Measurements from ENCODE around the gene AQP6.
"Not testable (repeated sequence)": the region's sequence is repeated elsewhere in the genome, so short reads cannot be mapped to it uniquely, and the experiment has no call there.

Gene AQP6

GRCh38 chr12:49980501-49981349 is 8.0 kb downstream of the AQP6 start:
- in situ Hi-C loops (cut with MboI; ENCODE audit: low pct_unique_long_range_greater_than_20kb, low sequenced_read_pairs), result no loop called here
- no peak for DNase-seq

DNA sequence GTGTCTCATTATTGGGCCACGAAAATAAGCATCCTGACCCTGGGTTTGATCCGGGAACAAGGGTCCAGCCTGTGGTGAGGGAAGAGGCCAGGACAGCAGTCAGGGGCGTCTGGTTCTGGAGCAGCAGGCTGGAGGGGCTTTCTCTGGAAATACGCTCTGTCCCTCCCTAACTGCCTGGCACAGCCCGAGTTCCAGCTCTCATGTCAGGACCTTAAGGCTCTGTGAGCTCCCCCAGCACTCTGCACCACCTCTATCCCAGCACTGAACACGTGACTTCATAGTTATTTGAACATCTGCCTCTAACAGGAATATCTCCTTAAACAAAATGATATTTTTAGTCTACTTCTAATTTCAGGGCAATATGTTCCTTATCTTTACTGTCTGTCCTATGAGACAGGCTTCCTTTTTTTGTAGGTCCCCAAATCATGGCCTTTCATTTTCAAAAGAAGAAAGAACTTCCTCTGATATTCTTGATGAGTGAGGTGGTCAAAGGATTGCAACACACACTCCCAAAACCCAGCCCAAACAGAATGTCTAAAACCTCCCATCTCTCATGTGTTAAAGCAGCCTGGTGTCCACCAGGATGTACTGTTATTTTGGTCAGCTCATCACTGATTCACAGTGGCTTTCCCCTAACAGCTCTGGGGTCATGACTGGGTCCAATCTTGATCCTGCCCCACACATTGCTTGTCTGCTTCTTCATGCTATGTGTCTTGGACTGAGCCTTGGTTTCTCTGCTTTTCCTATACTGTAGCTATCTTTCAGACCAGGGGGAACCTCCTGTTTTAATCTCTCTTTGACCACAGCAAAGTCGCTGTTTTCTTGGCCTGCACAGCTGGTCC is 9.7 kb downstream of the AQP6 start:
- DNase-seq, result peak; percentile 74
- in situ Hi-C loops (cut with MboI; ENCODE audit: low pct_unique_long_range_greater_than_20kb, low sequenced_read_pairs), result no loop called here

- no peak for DNase-seq
- in situ Hi-C loops (cut with MboI; ENCODE audit: low pct_unique_long_range_greater_than_20kb, low sequenced_read_pairs), result no loop called here
Observed at GRCh38 chr12:49983892-49984291, 11.1 kb downstream of the AQP6 start.

DNA sequence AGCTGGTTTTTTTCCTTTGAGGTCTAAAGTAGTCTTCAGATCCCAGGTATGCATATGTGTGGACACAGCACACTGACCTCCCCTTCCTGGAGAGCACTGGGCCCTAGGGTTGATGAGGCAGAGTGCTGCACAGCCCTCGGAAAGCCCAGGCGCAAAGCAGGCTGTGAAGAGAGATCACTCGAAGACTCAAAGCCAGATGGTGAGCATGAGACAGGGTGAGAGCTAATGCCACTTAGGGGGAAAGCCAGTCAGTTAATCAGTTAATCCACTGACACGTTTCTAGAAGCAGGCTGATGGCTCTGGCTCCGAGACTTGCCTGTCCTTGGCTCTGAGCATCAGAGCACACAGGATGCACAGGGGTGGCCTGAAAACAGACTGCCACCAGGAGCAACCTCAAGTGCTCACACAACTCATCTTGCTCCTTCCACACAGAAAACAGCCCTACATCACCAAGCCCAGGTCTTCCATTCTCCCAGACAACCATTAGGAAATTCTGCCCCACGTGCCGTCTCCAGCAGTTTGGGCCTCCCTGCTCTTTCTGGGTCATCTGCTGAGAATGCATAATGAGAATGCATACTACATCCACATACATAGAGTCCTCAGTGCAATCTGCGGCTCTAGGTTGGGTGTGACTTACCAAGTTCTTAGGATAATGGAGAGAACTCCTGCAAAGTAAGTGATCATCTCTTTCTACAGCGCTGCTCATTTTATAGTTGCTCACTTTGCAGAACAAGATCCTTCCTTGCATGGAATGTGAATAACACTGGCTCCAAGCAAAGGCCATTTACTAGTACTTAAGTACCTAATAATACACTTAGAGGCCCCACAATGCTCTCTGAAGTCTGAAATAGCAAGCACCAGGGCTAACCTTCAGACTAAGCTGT is 12.0 kb downstream of the AQP6 start:
- no peak for DNase-seq
- in situ Hi-C loops (cut with MboI; ENCODE audit: low pct_unique_long_range_greater_than_20kb, low sequenced_read_pairs), result no loop called here

DNA sequence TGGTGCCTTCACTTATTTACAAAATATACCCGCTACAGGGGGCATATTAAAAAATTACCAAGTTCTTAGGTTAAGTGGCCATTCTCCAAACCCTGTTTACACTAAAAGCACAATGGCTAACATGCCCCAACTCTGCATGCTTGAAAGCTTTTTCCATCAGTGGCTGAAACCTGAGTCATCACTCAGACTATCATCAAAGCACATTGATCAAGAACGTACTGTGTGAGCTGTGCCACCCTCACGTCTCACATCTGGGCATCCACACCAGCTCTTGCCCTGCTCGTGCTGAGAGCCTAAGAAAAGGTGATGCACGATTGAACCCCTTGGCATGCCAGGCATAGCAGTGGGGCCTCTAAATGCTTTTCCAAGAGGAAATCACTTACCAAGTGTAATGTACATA is 13.2 kb downstream of the AQP6 start:
- in situ Hi-C loops (cut with MboI; ENCODE audit: low pct_unique_long_range_greater_than_20kb, low sequenced_read_pairs), result no loop called here
- no peak for DNase-seq

GRCh38 chr12:49986476-49986875 is 13.7 kb downstream of the AQP6 start:
- in situ Hi-C loops (cut with MboI; ENCODE audit: low pct_unique_long_range_greater_than_20kb, low sequenced_read_pairs); DNase-seq: not testable (repeated sequence)

GRCh38 chr12:49987625-49988303 is 15.0 kb downstream of the AQP6 start:
- peak; percentile 26 for DNase-seq
- in situ Hi-C loops (cut with MboI; ENCODE audit: low pct_unique_long_range_greater_than_20kb, low sequenced_read_pairs), result no loop called here

- DNase-seq; in situ Hi-C loops (cut with MboI; ENCODE audit: low pct_unique_long_range_greater_than_20kb, low sequenced_read_pairs): not testable (repeated sequence)
Observed at GRCh38 chr12:49989400-49989799, 16.7 kb downstream of the AQP6 start.

- in situ Hi-C loops (cut with MboI; ENCODE audit: low pct_unique_long_range_greater_than_20kb, low sequenced_read_pairs), result no loop called here
Observed at GRCh38 chr12:49990273-49990672, 17.5 kb downstream of the AQP6 start.

DNA sequence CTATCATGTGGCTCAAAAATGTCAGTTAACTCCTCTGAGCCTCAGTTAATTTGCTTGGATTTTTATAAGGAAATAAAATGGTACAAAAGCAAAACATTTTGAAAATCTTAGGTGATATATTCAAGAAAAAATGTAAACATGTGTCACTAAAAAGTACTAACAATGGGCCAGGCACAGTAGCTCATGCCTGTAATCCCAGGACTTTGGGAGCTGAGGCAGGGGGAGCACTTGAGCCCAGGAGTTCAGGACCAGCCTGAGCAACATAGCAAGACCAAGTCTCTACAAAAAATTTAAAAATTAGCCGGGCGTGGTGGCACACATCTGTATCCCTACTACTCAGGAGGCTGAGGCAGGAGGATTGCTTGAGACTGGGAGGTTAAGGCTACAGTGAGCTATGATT is 25.7 kb downstream of the AQP6 start:
- in situ Hi-C loops (cut with MboI; ENCODE audit: low pct_unique_long_range_greater_than_20kb, low sequenced_read_pairs), result no loop called here

More at GRCh38 chr12:49990273-49990672, 17.5 kb downstream of the AQP6 start:
- no peak for DNase-seq

DNA sequence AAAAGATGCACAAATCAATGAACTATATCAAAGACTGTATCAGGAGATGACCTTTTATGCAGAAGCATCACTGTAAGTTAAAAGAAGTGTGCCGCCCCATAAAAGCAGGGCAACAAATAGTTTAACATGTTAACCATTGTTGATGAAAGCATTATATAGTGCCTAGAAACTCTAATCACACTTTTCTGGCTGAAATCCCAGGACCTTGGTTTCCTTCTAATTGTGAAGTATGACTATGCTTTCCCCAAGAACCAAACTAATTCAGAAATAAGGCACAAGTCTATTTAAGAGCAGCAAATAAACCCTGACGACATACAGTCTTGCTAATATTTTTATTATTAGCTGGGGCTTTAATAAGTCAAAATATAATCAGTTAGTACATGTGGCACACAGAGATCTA is 30.8 kb downstream of the AQP6 start:
- in situ Hi-C loops (cut with MboI; ENCODE audit: low pct_unique_long_range_greater_than_20kb, low sequenced_read_pairs), result no loop called here

More for the DNA sequence above, 25.7 kb downstream of the AQP6 start:
- no peak for DNase-seq

DNA sequence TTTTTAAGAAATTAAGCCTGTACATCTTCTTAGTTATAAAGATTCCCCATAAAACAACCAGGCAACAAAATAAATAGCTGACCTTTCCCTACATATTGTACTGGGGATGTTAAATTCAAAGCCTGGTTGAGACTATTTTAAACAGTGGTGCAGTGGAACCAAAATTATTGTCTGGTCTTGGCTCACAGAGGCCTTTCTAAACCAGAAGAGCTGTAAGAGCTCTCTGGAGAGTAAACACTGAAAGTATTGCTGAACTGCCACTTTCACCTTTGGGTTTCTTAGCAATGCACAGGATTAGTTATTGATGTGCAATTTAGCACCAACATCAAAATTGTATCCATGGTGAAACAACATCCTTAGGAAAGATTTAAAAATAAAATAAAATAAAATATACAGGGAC is 31.9 kb downstream of the AQP6 start:
- DNase-seq, result no peak
- in situ Hi-C loops (cut with MboI; ENCODE audit: low pct_unique_long_range_greater_than_20kb, low sequenced_read_pairs), result no loop called here

More for the DNA sequence above, 30.8 kb downstream of the AQP6 start:
- DNase-seq, result no peak

DNA sequence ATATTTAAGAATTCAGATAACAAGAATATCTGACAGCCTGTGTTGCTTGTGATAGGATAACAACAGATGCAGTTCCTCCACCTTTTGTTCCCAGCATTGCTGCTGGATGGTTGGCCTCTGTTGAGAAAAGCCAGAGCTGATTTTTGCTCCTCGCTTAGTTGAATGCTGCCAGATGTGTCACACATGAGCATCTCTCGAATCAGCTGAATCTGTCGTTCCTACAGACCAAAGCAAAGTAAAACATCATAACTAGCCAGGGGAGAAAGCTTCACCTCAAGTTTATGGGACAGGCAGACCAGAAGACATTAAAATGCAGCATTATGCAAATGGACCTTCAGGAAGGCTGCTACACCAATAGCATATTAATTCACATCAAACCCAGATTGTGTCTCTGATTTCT is 32.4 kb downstream of the AQP6 start:
- in situ Hi-C loops (cut with MboI; ENCODE audit: low pct_unique_long_range_greater_than_20kb, low sequenced_read_pairs), result no loop called here
- no peak for DNase-seq

GRCh38 chr12:50006280-50006679 is 33.5 kb downstream of the AQP6 start:
- DNase-seq, result no peak
- in situ Hi-C loops (cut with MboI; ENCODE audit: low pct_unique_long_range_greater_than_20kb, low sequenced_read_pairs), result no loop called here

- DNase-seq, result no peak
- in situ Hi-C loops (cut with MboI; ENCODE audit: low pct_unique_long_range_greater_than_20kb, low sequenced_read_pairs), result no loop called here
Observed at GRCh38 chr12:50006754-50007442, 34.2 kb downstream of the AQP6 start.

- no peak for DNase-seq
- in situ Hi-C loops (cut with MboI; ENCODE audit: low pct_unique_long_range_greater_than_20kb, low sequenced_read_pairs), result no loop called here
Observed at GRCh38 chr12:50013361-50014147, 40.8 kb downstream of the AQP6 start.

GRCh38 chr12:50014342-50014741 is 41.6 kb downstream of the AQP6 start:
- no peak for DNase-seq
- in situ Hi-C loops (cut with MboI; ENCODE audit: low pct_unique_long_range_greater_than_20kb, low sequenced_read_pairs), result no loop called here
